Karpas-422 (cell line): Measurements from ENCODE around the gene TNFRSF8. TPM values are rescaled to one million over a fixed set of nuclear protein-coding genes. Genes with fewer than 3 reads are reported as not detected.
A peak's percentile ranks its signal among the peaks of the same experiment; 100 is the strongest.

Source experiments
- DNase-seq: peaks from one replicate; pipeline ENCODE4 v3.0.0-alpha.2; 2015
- H2AFZ ChIP-seq: fragments of 200-600 bp; sonication (generic); 2 replicates; pipeline ENCODE4 v1.6.1; 2014; ENCODE audit warnings: antibody characterized with exemption, low read length, mixed read lengths
- H3K27ac ChIP-seq: fragments of 200-600 bp; sonication (generic); 2 replicates; pipeline ENCODE4 v1.5.1; 2014; ENCODE audit warnings: mild to moderate bottlenecking, low read length, moderate library complexity
- H3K27me3 ChIP-seq: fragments of 200-600 bp; sonication (generic); 2 replicates; pipeline ENCODE4 v1.6.1; 2014; ENCODE audit warnings: low read length, mixed read lengths
- H3K36me3 ChIP-seq: fragments of 200-600 bp; sonication (generic); 2 replicates; pipeline ENCODE4 v1.6.1; 2014; ENCODE audit warnings: low read length, mixed read lengths; ENCODE audit not compliant: insufficient read depth
- H3K4me1 ChIP-seq: fragments of 200-600 bp; sonication (generic); 2 replicates; pipeline ENCODE4 v1.6.1; 2014; ENCODE audit warnings: mild to moderate bottlenecking, low read length, mixed read lengths
- H3K4me2 ChIP-seq: fragments of 200-600 bp; sonication (generic); 2 replicates; pipeline ENCODE4 v1.6.1; 2014; ENCODE audit warnings: low read length, low read depth, mild to moderate bottlenecking; ENCODE audit not compliant: poor library complexity, severe bottlenecking
- H3K4me3 ChIP-seq: fragments of 200-600 bp; sonication (generic); 2 replicates; pipeline ENCODE4 v1.5.1; 2014; ENCODE audit warnings: mild to moderate bottlenecking, antibody characterized with exemption, low read length, mixed read lengths
- H3K79me2 ChIP-seq: fragments of 200-600 bp; sonication (generic); 2 replicates; pipeline ENCODE4 v1.6.1; 2014; ENCODE audit warnings: mild to moderate bottlenecking, low read length, mixed read lengths
- H3K9ac ChIP-seq: fragments of 200-600 bp; sonication (generic); 2 replicates; pipeline ENCODE4 v1.6.0; 2014; ENCODE audit warnings: low read length
- H3K9me2 ChIP-seq: fragments of 200-600 bp; sonication (generic), shearing (Covaris generic); replicated peaks from 2 replicates; pipeline ENCODE4 v1.6.0; 2014; ENCODE audit warnings: mild to moderate bottlenecking, low read length, moderate library complexity; ENCODE audit not compliant: insufficient read depth
- H3K9me3 ChIP-seq: fragments of 300-700, 200-600 bp; sonication (generic); 2 replicates; pipeline ENCODE4 v1.6.1; 2014; ENCODE audit warnings: low read length, mixed read lengths
- H4K20me1 ChIP-seq: fragments of 200-600 bp; sonication (generic); 2 replicates; pipeline ENCODE4 v1.6.1; 2014; ENCODE audit warnings: mild to moderate bottlenecking, antibody characterized with exemption, low read length, low read depth; ENCODE audit not compliant: insufficient read depth
- total RNA-seq: library from RNA; depleted of rRNA; stranded (reverse); fragments of >200 nt; shearing (Covaris generic); gene quantifications from 2 replicates; pipeline ENCODE4 v1.2.3, GENCODE V29; 2014; ENCODE audit warnings: low replicate concordance

TNFRSF8 gene
- total RNA-seq, 1 experiment from 2014 or later: not detected

- no peaks in the 10 kb centered on the region for H3K79me2 ChIP-seq
- H3K27ac ChIP-seq: no peak within 1 kb of the TSS
- H3K4me2 ChIP-seq: no peak within 1 kb of the TSS
- H3K9me3 ChIP-seq: no peaks in the 10 kb centered on the region
- H3K9ac ChIP-seq: no peak within 1 kb of the TSS
- peaks cover 11% of the 10 kb centered on the region for H3K4me1 ChIP-seq
- H3K4me3 ChIP-seq: no peak within 1 kb of the TSS
- H3K9me2 ChIP-seq: no peaks in the 10 kb centered on the region
- no peak for DNase-seq
- H4K20me1 ChIP-seq: peaks cover 48% of the 10 kb centered on the region
- no peak within 1 kb of the TSS for H2AFZ ChIP-seq
- no peaks in the 10 kb centered on the region for H3K36me3 ChIP-seq
- no peaks in the 10 kb centered on the region for H3K27me3 ChIP-seq
Measured at GRCh38 chr1:12166834-12167492, 103.9 kb downstream of the TNFRSF8 start, which contains the start of gene TNFRSF1B. Gene TNFRSF1B (plus strand): TSS chr1:12166991. CDS start chr1:12167092, 101 bp downstream.

GRCh38 chr1:12167493-12168429, 104.7 kb downstream of the TNFRSF8 start:
- peaks cover 43% of the 10 kb centered on the region for H4K20me1 ChIP-seq
- H3K4me1 ChIP-seq: peaks cover 11% of the 10 kb centered on the region

DNA sequence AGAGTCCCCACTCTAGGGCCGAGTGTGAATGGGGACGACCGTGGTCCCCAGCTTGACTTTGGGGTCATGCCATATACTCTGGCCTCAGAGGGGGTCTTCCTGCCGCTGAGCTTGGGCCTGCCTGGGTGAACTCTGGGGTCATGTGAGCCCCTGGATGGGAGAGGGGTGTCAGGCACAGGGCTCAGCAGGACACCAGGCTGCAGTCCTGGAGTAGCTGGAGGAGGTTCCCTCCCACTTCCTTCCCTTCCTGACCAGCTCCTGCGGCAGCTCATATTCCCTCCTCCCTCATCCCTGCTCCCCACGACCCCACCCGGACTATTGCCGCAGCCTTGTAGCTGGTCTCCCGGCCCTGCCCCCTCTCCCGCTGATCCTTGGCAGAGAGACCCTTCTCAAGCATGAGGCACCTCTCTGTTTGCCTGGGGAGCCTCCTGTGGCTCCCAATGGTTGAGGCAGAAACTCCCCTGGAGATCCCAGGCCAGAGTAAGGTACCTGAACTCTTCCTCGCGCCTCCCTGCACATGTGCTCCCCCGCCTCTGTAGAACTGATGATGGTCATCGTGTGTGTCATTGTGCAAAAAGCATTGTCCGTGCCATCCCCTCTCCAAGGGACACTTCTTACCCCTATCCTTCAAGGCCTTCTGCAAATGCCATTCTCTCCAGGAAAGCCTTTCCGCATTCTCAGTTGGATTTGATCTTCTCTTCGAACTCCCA, 105.5 kb downstream of the TNFRSF8 start:
- H3K4me2 ChIP-seq: no peak overlapping the region
- H3K9me2 ChIP-seq: no peaks in the 10 kb centered on the region
- H2AFZ ChIP-seq: no peak overlapping the region
- no peaks in the 10 kb centered on the region for H3K9me3 ChIP-seq
- peaks cover 40% of the 10 kb centered on the region; the same call in 1 of the 2 replicates for H4K20me1 ChIP-seq
- DNase-seq: no peak
- no peak overlapping the region for H3K9ac ChIP-seq
- no peak overlapping the region for H3K27ac ChIP-seq
- H3K36me3 ChIP-seq: no peaks in the 10 kb centered on the region
- H3K4me1 ChIP-seq: peaks cover 11% of the 10 kb centered on the region
- H3K4me3 ChIP-seq: no peak overlapping the region
- H3K79me2 ChIP-seq: no peaks in the 10 kb centered on the region
- no peaks in the 10 kb centered on the region for H3K27me3 ChIP-seq

More at GRCh38 chr1:12167493-12168429, 104.7 kb downstream of the TNFRSF8 start:
- H3K9ac ChIP-seq: no peak overlapping the region
- H3K4me2 ChIP-seq: no peak overlapping the region
- no peaks in the 10 kb centered on the region for H3K27me3 ChIP-seq
- DNase-seq: peak; percentile 95
- H3K27ac ChIP-seq: no peak overlapping the region
- no peaks in the 10 kb centered on the region for H3K79me2 ChIP-seq
- H3K4me3 ChIP-seq: no peak overlapping the region
- no peaks in the 10 kb centered on the region for H3K36me3 ChIP-seq
- H3K9me2 ChIP-seq: no peaks in the 10 kb centered on the region
- no peaks in the 10 kb centered on the region for H3K9me3 ChIP-seq
- no peak overlapping the region for H2AFZ ChIP-seq

- no peak overlapping the region for H3K4me2 ChIP-seq
- H3K79me2 ChIP-seq: no peaks in the 10 kb centered on the region
Measured at GRCh38 chr1:12169442-12170135, 106.5 kb downstream of the TNFRSF8 start.

GRCh38 chr1:12170263-12170671, 107.2 kb downstream of the TNFRSF8 start:
- Histone ChIP-seq H3K9me2 (no peaks in the 10 kb centered on the region), H3K79me2 (no peaks in the 10 kb centered on the region), H3K36me3 (no peaks in the 10 kb centered on the region), H3K9ac (no peak overlapping the region), H3K27me3 (no peaks in the 10 kb centered on the region), H2AFZ (no peak overlapping the region), H4K20me1 (peaks cover 43% of the 10 kb centered on the region; the same call in 1 of the 2 replicates), H3K9me3 (no peaks in the 10 kb centered on the region), H3K4me2 (no peak overlapping the region), H3K27ac (no peak overlapping the region), H3K4me3 (no peak overlapping the region), H3K4me1 (peaks cover 11% of the 10 kb centered on the region)
- DNase-seq: no peak

More at GRCh38 chr1:12169442-12170135, 106.5 kb downstream of the TNFRSF8 start:
- no peaks in the 10 kb centered on the region for H3K27me3 ChIP-seq
- no peak overlapping the region for H2AFZ ChIP-seq
- H4K20me1 ChIP-seq: peaks cover 40% of the 10 kb centered on the region; the same call in 1 of the 2 replicates
- H3K4me1 ChIP-seq: peaks cover 11% of the 10 kb centered on the region
- H3K9me2 ChIP-seq: no peaks in the 10 kb centered on the region
- no peaks in the 10 kb centered on the region for H3K9me3 ChIP-seq
- no peak for DNase-seq
- H3K4me3 ChIP-seq: no peak overlapping the region
- no peak overlapping the region for H3K9ac ChIP-seq
- H3K36me3 ChIP-seq: no peaks in the 10 kb centered on the region
- no peak overlapping the region for H3K27ac ChIP-seq

GRCh38 chr1:12171206-12172041, 108.3 kb downstream of the TNFRSF8 start:
- DNase-seq: no peak
- H3K27me3 ChIP-seq: no peaks in the 10 kb centered on the region
- H2AFZ ChIP-seq: no peak overlapping the region
- H3K4me1 ChIP-seq: peaks cover 11% of the 10 kb centered on the region
- no peak overlapping the region for H3K9ac ChIP-seq
- H3K9me2 ChIP-seq: no peaks in the 10 kb centered on the region
- H3K4me2 ChIP-seq: no peak overlapping the region
- H3K9me3 ChIP-seq: no peaks in the 10 kb centered on the region
- no peak overlapping the region for H3K4me3 ChIP-seq
- no peaks in the 10 kb centered on the region for H3K79me2 ChIP-seq
- H3K27ac ChIP-seq: no peak overlapping the region
- no peaks in the 10 kb centered on the region for H3K36me3 ChIP-seq
- peaks cover 38% of the 10 kb centered on the region; the same call in 1 of the 2 replicates for H4K20me1 ChIP-seq
